ENCODE data around the gene ARL6. TPM values are rescaled to one million over a fixed set of nuclear protein-coding genes. Genes with fewer than 3 reads are reported as not detected.

The ARL6 gene
- total and polyA plus RNA-seq, 9 of the 15 experiments (the other 6 are each of a cell fraction or from before 2014, with no cell fraction given), result 0.91 to 2.9 (median 2.3) TPM

DNA sequence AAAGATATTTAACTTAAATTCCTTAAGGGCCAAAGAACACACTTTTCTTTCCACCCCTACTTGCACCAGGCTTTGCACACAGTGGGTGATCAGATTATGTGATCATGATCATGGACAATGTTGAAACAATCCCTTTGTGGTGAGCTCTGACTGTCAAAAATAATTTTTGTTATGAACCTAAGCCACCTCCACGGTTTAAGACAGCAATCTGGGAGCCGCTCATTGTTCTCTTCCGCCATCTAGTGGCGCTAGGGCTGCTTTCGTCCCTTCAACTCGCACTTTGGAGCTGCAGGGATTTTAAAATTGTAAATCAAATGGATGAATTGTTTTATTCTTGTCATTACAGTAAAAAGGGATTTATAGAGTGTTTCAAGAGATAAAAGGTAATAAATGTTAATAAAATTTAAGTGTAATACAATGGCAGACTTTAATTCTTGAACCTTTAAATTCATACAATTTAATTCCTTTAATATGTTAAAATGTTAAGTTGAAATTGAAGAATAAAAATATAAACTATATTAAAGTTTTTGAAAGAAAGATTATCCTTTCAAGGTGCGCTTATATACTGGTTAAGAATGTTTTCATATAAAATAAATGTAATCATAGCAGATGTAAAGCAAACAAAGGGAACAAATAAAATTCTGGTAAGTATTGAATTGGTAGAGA lies 45.3 kb upstream of the ARL6 start (continued):
- TF ChIP-seq, protein P1, sequence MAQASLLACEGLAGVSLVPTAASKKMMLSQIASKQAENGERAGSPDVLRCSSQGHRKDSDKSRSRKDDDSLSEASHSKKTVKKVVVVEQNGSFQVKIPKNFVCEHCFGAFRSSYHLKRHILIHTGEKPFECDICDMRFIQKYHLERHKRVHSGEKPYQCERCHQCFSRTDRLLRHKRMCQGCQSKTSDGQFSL (CRISPR knock-in tag; IDR thresholded peaks at IDR 0.05), result no peak
- TF ChIP-seq, protein P1 (tag; IDR thresholded peaks at IDR 0.05), result no peak
- TF ChIP-seq, protein P2, sequence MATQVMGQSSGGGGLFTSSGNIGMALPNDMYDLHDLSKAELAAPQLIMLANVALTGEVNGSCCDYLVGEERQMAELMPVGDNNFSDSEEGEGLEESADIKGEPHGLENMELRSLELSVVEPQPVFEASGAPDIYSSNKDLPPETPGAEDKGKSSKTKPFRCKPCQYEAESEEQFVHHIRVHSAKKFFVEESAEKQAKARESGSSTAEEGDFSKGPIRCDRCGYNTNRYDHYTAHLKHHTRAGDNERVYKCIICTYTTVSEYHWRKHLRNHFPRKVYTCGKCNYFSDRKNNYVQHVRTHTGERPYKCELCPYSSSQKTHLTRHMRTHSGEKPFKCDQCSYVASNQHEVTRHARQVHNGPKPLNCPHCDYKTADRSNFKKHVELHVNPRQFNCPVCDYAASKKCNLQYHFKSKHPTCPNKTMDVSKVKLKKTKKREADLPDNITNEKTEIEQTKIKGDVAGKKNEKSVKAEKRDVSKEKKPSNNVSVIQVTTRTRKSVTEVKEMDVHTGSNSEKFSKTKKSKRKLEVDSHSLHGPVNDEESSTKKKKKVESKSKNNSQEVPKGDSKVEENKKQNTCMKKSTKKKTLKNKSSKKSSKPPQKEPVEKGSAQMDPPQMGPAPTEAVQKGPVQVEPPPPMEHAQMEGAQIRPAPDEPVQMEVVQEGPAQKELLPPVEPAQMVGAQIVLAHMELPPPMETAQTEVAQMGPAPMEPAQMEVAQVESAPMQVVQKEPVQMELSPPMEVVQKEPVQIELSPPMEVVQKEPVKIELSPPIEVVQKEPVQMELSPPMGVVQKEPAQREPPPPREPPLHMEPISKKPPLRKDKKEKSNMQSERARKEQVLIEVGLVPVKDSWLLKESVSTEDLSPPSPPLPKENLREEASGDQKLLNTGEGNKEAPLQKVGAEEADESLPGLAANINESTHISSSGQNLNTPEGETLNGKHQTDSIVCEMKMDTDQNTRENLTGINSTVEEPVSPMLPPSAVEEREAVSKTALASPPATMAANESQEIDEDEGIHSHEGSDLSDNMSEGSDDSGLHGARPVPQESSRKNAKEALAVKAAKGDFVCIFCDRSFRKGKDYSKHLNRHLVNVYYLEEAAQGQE (IDR thresholded peaks at IDR 0.05; ENCODE audit: borderline replicate concordance), result peak; percentile 15; the same call in 1 of the 2 replicates
- TF ChIP-seq, protein P2 (CRISPR knock-in tag; IDR thresholded peaks at IDR 0.05; ENCODE audit: low read depth), result no peak
- TF ChIP-seq ZC3H4 (CRISPR knock-in tag; IDR thresholded peaks at IDR 0.05; ENCODE audit: borderline replicate concordance) (no peak), SRSF9 (IDR thresholded peaks at IDR 0.05; ENCODE audit: borderline replicate concordance, low read depth, low read length) (no peak), ARID1B (IDR thresholded peaks at IDR 0.05) (no peak), ETV5 (CRISPR knock-in tag; IDR thresholded peaks at IDR 0.05; ENCODE audit: low read depth) (no peak), RAD21 (CRISPR knock-in tag; conservative IDR thresholded peaks at IDR 0.05 in 1 of 2, IDR thresholded peaks at IDR 0.05 in 1 of 2) (peak; percentile 49 to 62), NFE2 (IDR thresholded peaks at IDR 0.05; ENCODE audit: low read depth) (no peak), XRCC3 (IDR thresholded peaks at IDR 0.05) (no peak)
- TF ChIP-seq, protein P3, sequence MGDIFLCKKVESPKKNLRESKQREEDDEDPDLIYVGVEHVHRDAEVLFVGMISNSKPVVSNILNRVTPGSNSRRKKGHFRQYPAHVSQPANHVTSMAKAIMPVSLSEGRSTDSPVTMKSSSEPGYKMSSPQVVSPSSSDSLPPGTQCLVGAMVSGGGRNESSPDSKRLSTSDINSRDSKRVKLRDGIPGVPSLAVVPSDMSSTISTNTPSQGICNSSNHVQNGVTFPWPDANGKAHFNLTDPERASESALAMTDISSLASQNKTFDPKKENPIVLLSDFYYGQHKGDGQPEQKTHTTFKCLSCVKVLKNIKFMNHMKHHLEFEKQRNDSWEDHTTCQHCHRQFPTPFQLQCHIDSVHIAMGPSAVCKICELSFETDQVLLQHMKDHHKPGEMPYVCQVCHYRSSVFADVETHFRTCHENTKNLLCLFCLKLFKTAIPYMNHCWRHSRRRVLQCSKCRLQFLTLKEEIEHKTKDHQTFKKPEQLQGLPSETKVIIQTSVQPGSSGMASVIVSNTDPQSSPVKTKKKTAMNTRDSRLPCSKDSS (IDR thresholded peaks at IDR 0.05; ENCODE audit: low read depth, partially characterized antibody), result no peak
- TF ChIP-seq, protein P4, sequence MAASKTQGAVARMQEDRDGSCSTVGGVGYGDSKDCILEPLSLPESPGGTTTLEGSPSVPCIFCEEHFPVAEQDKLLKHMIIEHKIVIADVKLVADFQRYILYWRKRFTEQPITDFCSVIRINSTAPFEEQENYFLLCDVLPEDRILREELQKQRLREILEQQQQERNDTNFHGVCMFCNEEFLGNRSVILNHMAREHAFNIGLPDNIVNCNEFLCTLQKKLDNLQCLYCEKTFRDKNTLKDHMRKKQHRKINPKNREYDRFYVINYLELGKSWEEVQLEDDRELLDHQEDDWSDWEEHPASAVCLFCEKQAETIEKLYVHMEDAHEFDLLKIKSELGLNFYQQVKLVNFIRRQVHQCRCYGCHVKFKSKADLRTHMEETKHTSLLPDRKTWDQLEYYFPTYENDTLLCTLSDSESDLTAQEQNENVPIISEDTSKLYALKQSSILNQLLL (CRISPR knock-in tag; IDR thresholded peaks at IDR 0.05; ENCODE audit: borderline replicate concordance), result no peak
